ENCODE results near the gene PARP3.

Gene PARP3

DNA sequence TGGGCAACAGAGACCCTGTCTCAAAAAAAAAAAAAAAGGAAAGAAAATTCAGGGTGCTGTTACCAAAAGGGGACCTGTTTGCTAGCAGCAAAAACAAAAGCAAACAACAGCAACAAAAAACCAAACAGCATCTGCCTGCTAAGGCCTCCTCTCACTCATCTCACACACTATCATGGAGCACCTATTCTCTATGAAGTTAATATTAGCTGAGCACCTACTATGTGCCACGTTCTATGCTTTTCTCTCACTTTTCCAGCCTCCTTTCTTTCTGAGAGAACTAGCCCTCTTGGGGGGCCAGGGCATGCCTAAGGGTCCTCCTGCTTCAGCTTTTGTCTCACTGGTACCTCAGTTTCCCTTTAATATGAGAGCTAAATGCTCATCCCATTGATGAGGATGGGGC lies 12.6 kb downstream of the PARP3 start:
- Mint-ChIP-seq H3K9me3 (no peaks in the 10 kb centered on the region), H3K4me1 (peaks cover 5% of the 10 kb centered on the region), H3K27ac (no peak overlapping the region), H3K36me3 (peaks cover 4% of the 10 kb centered on the region), H3K4me3 (no peak overlapping the region)
- no peak for ATAC-seq
- DNase-seq (ENCODE audit: low spot score in 2 of 2): no peak

DNA sequence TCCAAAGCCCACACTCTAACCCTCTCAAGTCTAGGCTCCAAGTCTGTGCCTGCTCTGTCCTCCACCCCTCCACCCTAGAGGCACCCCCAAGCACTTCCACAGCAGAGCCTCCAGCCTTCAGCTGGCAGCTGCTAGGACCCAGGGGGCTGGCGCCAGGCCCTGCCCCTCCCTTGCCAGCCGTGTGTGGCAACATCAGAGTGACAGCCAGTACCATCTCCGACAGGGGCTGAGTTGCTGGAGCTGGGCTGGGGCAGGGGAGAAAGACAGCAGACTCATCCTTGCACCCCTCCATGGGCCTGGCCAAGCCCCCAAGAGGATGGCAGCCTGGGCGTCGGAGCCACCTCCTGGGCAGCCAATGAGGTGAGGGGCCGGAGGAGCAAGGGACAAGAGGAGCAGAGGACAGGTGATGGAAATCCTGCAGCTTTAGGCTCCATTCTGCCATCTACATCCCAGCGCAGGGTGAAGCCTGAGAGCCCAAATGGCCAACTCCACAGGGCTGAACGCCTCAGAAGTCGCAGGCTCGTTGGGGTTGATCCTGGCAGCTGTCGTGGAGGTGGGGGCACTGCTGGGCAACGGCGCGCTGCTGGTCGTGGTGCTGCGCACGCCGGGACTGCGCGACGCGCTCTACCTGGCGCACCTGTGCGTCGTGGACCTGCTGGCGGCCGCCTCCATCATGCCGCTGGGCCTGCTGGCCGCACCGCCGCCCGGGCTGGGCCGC lies 13.2 kb downstream of the PARP3 start, which contains the start of gene GPR62:
Gene GPR62, plus strand, starts transcription at position 207 of the 718 bp plus-strand sequence. Its CDS starts 272 bp downstream, at position 479.
- Mint-ChIP-seq H3K27ac (no peak within 1 kb of the TSS), H3K36me3 (peaks cover 4% of the 10 kb centered on the region), H3K9me3 (no peaks in the 10 kb centered on the region), H3K4me1 (peaks cover 5% of the 10 kb centered on the region), H3K4me3 (peak within 1 kb of the TSS; percentile 31)
- DNase-seq (ENCODE audit: low spot score in 2 of 2) (no peak), ATAC-seq (no peak)

DNA sequence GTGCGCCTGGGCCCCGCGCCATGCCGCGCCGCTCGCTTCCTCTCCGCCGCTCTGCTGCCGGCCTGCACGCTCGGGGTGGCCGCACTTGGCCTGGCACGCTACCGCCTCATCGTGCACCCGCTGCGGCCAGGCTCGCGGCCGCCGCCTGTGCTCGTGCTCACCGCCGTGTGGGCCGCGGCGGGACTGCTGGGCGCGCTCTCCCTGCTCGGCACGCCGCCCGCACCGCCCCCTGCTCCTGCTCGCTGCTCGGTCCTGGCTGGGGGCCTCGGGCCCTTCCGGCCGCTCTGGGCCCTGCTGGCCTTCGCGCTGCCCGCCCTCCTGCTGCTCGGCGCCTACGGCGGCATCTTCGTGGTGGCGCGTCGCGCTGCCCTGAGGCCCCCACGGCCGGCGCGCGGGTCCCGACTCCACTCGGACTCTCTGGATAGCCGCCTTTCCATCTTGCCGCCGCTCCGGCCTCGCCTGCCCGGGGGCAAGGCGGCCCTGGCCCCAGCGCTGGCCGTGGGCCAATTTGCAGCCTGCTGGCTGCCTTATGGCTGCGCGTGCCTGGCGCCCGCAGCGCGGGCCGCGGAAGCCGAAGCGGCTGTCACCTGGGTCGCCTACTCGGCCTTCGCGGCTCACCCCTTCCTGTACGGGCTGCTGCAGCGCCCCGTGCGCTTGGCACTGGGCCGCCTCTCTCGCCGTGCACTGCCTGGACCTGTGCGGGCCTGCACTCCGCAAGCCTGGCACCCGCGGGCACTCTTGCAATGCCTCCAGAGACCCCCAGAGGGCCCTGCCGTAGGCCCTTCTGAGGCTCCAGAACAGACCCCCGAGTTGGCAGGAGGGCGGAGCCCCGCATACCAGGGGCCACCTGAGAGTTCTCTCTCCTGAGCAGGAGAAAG lies 14.0 kb downstream of the PARP3 start:
- ATAC-seq: peak; percentile 70
- Mint-ChIP-seq H3K4me1 (peaks cover 5% of the 10 kb centered on the region), H3K4me3 (peak overlapping the region; percentile 15), H3K9me3 (no peaks in the 10 kb centered on the region), H3K27ac (no peak overlapping the region), H3K36me3 (peaks cover 4% of the 10 kb centered on the region)
- DNase-seq (ENCODE audit: low spot score in 2 of 2): peak in 1 of 2 donors; percentile 65

DNA sequence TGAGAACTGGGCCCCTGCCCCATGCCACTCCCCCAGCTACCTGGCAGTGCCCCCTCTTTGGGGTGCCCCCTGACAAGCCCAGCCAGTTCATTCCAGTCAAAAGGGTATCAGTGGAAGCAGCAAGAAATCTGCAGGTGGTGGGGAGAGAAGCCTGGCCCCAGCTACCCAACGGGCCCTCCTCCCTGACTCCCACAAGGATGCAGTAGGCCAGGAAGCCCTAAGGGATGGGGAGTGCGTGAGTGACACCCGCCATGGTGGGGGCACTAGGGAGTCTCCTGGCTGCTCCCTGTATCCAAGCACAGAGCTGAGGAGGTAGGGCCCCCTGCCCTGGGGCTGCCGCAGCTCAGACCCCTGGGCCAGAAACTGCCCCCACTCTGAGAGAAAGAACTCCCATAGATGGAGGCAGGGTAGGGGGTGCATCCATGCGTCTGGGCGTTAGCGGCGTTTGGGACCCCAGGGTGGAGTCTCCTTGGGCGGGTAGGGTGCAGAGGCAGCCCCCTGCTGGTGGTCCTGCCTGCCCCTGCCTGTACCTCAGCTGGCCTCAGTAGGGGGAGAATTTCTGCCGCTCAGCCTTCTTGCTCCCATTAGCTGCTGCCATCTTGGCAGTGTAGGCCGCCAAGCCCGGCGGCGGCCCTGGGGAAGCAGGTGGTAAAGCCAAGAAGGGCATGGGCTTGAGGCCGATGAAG lies 15.5 kb downstream of the PARP3 start:
- peaks cover 5% of the 10 kb centered on the region for H3K4me1 Mint-ChIP-seq
- no peaks in the 10 kb centered on the region for H3K9me3 Mint-ChIP-seq
- no peak for ATAC-seq
- no peak overlapping the region for H3K4me3 Mint-ChIP-seq
- peaks cover 4% of the 10 kb centered on the region for H3K36me3 Mint-ChIP-seq
- no peak for DNase-seq (ENCODE audit: low spot score in 2 of 2)
- H3K27ac Mint-ChIP-seq: no peak overlapping the region

DNA sequence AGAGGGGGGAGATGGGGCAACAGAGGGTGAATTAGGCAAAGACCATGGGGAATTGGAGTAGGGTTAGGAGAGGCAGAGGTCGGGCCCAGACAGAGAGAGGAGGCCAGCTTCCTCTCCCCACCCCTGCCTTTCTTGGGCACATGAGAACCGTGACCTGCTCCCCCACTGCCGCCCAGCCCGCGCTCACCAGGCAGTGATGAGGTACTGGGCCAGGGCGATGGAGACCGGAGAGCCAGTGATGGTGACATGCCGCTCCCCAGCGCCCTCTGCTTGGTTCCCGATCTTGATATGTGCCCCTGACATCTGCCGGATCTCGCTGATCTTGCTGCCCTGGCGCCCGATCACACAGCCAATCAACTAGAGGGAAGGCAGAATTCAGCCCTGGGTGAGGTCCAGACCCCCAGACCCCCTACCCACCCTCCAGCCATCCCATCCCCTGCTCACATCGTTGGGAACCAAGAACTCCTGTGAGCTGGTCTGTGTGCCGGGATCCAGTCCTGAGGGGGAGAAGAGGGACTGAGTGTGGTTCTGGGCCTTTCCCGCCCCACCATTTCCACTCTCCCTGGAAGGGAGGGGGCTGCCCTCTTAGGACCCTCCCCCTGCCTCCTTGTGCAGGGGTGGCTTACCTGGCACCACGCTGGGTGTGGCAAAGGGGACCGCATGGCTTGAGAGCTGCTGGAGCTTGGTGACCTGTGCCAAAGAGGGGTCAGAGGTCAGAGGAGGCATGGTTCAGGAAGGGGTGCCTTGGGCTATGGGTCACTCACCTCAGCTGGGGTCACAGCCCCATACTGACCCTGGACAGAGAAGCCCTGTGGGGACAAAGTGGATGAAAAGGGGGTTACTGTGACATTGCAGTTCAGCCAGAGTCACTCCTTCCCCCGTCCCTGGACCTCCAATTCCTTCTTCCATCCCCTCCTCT lies 16.7 kb downstream of the PARP3 start:
- Mint-ChIP-seq H3K36me3 (peaks cover 4% of the 10 kb centered on the region), H3K9me3 (no peaks in the 10 kb centered on the region), H3K4me3 (no peak overlapping the region), H3K27ac (no peak overlapping the region), H3K4me1 (peaks cover 5% of the 10 kb centered on the region)
- DNase-seq (ENCODE audit: low spot score in 2 of 2) (no peak), ATAC-seq (no peak)

DNA sequence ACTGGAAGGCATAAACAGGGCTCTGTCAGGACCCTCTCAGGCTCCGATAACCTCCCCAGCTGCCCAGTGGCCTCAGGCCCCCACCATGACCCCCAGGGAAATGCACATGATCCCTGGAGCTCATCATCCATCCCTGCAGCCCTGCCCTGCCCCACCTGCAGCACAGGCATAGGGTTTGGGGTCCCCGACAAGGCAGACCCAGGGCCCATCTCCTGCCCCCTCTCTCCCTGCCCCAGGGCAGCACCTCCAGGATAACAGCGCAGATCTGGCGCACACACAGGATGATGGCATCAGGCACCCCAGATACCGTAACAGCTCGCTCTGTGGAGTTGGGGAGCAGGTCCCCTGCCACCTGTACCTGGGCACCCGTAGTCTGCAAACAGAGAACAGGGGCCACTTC lies 17.5 kb downstream of the PARP3 start:
- Mint-ChIP-seq H3K9me3 (no peaks in the 10 kb centered on the region), H3K27ac (no peak overlapping the region), H3K36me3 (peaks cover 4% of the 10 kb centered on the region), H3K4me1 (peaks cover 7% of the 10 kb centered on the region), H3K4me3 (no peak overlapping the region)
- no peak for DNase-seq (ENCODE audit: low spot score in 2 of 2)
- no peak for ATAC-seq

DNA sequence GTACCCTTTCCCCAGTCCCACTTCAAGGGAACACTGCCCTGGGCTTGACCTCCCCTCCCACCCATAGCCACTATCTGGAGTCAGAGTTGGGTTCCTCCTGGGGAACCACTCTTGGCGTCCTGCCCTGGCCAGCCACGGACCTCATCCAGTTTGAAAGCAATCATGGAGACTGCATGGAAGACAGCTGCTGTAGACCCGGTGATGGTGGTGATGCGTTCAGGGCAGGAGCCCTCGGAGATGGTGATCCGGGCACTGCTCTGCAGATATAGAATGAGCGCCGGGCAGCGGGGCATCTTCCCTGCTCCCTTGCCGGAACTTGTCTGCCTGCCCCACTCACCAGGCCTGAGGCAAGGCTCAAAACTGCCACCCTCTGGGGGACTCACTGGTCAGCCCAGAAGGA lies 18.2 kb downstream of the PARP3 start:
- no peak overlapping the region for H3K4me3 Mint-ChIP-seq
- DNase-seq (ENCODE audit: low spot score in 2 of 2) (no peak), ATAC-seq (no peak)
- no peaks in the 10 kb centered on the region for H3K9me3 Mint-ChIP-seq
- H3K36me3 Mint-ChIP-seq: peaks cover 4% of the 10 kb centered on the region
- H3K27ac Mint-ChIP-seq: no peak overlapping the region
- peaks cover 14% of the 10 kb centered on the region for H3K4me1 Mint-ChIP-seq

DNA sequence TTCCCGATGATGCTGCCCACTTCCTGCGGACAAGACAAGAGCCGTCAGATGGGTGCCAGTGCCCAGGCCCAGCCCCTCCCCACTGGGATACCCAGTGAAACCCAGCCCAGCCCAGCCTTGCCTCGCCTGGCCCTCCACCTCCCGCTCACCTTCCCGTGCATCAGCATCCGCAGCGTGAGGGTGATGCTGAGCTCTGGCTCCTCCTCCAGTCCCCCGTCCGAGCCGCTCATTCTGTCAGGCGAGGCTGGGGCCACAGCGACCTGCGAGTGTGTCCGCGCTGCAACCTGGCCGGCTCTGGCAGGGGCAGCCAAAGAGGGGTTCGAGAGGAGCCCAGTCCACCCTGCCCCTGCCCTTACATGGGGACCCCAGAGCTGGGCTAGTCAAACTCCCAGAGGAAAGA lies 18.8 kb downstream of the PARP3 start:
- no peak for ATAC-seq
- peaks cover 4% of the 10 kb centered on the region for H3K36me3 Mint-ChIP-seq
- H3K4me1 Mint-ChIP-seq: peaks cover 20% of the 10 kb centered on the region
- no peak overlapping the region for H3K4me3 Mint-ChIP-seq
- no peaks in the 10 kb centered on the region for H3K9me3 Mint-ChIP-seq
- H3K27ac Mint-ChIP-seq: no peak overlapping the region
- DNase-seq (ENCODE audit: low spot score in 2 of 2): no peak

DNA sequence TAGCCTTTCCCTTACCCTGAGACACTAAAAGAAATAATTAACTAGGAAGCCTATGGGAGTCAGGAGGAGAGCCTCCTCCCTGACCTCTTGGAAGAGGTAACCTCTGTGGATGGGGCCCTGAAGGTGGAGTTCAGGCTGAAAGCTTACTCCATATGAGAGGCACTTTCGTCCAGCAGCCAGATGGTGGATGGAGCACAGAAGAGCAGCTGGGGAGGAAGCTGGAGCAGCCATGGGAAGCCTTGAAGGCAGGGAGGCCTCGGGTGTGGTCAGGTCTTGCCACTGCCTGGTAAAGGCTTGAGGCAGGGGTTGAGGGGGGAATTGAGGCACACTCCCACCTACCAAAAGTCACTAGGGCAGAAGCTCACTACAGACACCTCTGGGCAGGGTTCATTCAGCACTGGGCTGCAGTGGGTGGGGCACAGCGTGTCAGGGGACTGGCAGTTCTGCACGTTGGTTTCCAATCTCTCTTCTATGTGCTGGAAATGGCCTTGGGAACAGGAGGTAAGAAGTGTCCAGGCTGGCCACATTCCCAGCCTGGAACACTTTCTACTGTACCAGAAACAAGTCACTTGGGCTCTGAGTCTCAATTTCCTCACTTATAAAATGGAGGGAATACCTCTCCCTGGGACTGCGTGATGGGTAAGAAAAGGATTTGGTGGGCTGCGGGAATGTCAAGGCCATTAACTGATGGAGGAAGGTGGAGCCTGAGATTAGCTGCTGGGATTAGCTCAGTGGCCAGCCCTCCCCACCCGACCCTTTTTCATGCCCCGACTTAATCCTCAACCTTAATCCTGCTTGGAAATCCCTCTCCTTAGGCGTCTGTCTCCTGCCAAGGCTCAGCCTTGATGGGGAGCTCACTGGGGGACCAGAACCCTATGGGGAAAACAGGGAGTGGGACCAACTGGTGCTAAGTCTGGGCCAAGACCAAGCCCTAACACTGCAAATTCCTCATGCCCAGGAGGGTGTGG lies 19.7 kb downstream of the PARP3 start:
- H3K36me3 Mint-ChIP-seq: peaks cover 4% of the 10 kb centered on the region
- DNase-seq (ENCODE audit: low spot score in 2 of 2) (no peak), ATAC-seq (no peak)
- no peak overlapping the region for H3K27ac Mint-ChIP-seq
- H3K9me3 Mint-ChIP-seq: no peaks in the 10 kb centered on the region
- peaks cover 24% of the 10 kb centered on the region for H3K4me1 Mint-ChIP-seq
- H3K4me3 Mint-ChIP-seq: no peak overlapping the region

DNA sequence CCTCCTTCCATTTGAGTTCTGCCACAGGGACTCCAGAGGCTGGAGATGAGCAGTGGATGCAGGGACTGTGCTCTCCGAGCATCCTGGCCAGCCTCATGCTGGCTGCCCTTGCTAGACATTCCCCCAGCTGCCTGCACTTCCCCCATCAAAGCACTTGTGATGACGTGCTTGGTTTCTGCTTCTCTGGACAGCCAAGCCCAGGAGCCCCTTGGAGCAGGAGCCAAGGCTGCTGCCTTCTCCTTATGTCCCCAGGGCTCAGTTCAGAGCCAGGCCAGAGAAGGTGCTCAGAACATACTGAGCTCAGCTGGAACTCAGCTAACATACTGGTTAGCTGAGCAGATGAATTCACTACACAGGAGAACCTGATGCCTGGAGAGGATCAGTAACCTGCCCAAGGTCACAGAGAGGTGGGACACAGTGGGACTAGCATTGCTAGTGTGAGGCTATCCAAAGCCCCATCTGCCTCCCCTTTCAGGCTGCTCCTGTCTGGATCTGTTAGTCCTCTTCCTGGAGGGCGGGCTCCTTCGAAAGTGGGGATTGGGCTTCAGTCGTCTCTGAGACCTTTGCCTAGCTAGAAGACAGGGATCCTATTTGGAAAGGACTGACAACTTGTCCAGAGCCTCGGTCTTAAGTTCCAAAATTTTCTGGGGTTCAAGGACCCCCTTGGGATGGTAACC lies 20.8 kb downstream of the PARP3 start:
- ATAC-seq: no peak
- Mint-ChIP-seq H3K36me3 (peaks cover 1% of the 10 kb centered on the region), H3K9me3 (no peaks in the 10 kb centered on the region), H3K4me3 (no peak overlapping the region), H3K4me1 (peaks cover 27% of the 10 kb centered on the region), H3K27ac (no peak overlapping the region)
- no peak for DNase-seq (ENCODE audit: low spot score in 2 of 2)

DNA sequence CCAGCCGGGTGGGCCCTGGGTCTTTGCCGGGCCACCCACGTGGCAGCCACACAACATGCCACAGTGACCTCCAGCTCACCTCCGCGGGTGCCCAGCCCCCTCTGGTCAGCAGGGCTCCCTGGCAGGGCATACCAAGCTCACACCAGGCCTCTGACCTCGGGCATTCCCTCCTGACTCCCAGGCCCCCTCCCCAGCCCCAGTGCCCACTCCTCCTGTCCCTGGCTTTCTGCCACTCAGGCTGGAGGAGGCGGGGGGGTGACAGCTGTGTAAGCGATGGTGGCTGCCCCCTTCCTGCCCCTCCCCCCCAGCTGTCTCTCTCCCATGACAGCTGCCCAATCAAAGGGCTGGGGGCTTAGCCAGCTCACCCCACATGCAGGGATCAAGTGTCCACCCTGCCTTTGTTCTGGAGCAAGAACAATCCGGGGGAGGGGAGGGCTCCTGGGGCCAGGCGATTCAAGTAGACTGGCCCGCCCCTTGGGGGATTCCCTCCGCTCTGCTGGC lies 21.8 kb downstream of the PARP3 start:
- H3K4me3 Mint-ChIP-seq: no peak overlapping the region
- no peak for ATAC-seq
- no peaks in the 10 kb centered on the region for H3K9me3 Mint-ChIP-seq
- H3K36me3 Mint-ChIP-seq: no peaks in the 10 kb centered on the region
- no peak for DNase-seq (ENCODE audit: low spot score in 2 of 2)
- H3K27ac Mint-ChIP-seq: no peak overlapping the region
- peaks cover 37% of the 10 kb centered on the region for H3K4me1 Mint-ChIP-seq

DNA sequence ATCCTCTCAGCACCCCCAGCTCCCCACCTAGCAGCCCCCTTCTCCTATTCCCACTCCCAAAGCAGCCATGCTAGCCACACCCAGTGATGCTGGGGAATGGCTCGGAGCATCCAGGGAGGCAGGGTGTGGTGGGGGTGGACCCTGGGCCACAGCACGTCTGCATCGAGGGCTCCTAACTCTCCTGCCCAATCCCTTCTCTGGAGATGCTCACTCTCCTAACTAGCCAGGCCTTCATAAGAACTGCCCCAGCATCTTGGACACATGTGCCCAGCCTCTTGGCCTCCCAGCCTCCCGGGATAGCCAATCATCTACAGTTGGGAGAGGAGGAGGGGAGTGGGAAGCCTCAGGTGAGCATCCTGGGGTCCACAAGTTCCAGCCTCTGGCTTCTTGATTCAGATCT lies 22.4 kb downstream of the PARP3 start:
- no peak overlapping the region for H3K4me3 Mint-ChIP-seq
- H3K27ac Mint-ChIP-seq: peak overlapping the region; percentile 63
- H3K4me1 Mint-ChIP-seq: peaks cover 41% of the 10 kb centered on the region
- H3K36me3 Mint-ChIP-seq: no peaks in the 10 kb centered on the region
- ATAC-seq (no peak), DNase-seq (ENCODE audit: low spot score in 2 of 2) (no peak)
- no peaks in the 10 kb centered on the region for H3K9me3 Mint-ChIP-seq

DNA sequence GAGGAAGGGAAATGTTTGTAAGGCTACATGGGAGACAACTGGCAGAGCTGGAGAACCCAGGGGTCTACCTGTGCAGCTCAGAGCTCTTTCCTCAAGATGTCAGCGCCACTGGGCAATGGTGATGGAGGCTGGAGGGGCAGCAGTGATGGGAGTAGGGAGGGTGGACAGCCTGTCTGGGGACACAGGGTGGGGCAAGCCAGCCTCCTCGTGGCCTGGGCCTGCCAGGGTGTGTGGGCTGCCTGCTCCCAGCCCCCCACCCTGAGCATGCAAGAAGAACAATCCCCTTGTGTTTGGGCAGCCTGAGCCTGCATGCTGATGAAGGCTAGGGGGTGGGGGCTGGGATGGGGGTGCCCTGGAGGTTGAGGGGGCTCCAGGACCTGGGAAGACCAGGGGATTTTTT lies 23.9 kb downstream of the PARP3 start:
- peaks cover 41% of the 10 kb centered on the region for H3K4me1 Mint-ChIP-seq
- DNase-seq (ENCODE audit: low spot score in 2 of 2): no peak
- no peaks in the 10 kb centered on the region for H3K9me3 Mint-ChIP-seq
- no peak for ATAC-seq
- H3K36me3 Mint-ChIP-seq: peaks cover 3% of the 10 kb centered on the region
- H3K4me3 Mint-ChIP-seq: peak overlapping the region; percentile 77
- H3K27ac Mint-ChIP-seq: no peak overlapping the region
